GM21360 (cell line): Measurements from ENCODE around the gene DEXI.
"Not testable (repeated sequence)": the region's sequence is repeated elsewhere in the genome, so short reads cannot be mapped to it uniquely, and the experiment has no call there.

Experiments used
- ATAC-seq: cut with Tn5 transposase; IDR thresholded peaks from one replicate; pipeline ENCODE4 v1.9.1; 2021; ENCODE audit warnings: mild to moderate bottlenecking, moderate library complexity; ENCODE audit not compliant: unreplicated experiment

The DEXI gene

DNA sequence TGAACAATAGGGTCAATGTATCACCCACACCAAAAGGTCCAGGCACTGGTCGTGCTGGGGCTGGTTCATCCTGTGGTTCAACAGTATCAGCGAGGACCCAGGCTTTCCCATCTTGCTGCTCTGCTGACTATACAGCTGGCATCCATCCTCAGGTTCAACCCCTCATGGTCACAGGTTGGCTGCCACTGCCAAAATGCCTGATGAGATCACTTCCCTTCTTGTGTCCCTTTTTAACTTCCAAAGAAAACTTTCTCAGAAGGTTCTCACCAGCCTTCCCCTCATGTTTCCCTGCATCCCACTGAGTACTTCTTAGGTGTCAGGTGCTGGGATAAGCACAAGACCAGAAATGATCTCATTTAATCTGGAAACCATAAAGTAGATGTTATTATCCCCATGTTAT, 27.8 kb upstream of the DEXI start:
- ATAC-seq = no peak

DNA sequence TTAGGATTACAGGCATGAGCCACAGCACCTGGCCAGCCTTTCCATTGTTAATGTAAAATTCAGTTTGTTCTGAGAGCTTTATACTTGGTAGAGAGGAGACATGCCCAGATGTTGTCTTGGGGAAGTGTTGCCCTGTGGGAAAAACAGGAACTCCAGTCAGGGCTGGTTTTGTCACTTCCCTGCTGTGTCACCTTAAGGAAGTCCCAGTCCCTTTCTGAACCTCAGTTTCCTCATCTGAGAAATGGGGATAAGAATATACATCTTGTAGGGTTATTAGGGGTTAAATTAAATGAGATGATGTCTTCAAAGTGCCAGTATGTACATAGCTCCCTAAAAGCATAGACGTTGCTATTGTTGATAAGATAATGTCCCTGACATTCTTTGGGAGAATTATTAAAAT, 27.3 kb upstream of the DEXI start:
- no peak for ATAC-seq

DNA sequence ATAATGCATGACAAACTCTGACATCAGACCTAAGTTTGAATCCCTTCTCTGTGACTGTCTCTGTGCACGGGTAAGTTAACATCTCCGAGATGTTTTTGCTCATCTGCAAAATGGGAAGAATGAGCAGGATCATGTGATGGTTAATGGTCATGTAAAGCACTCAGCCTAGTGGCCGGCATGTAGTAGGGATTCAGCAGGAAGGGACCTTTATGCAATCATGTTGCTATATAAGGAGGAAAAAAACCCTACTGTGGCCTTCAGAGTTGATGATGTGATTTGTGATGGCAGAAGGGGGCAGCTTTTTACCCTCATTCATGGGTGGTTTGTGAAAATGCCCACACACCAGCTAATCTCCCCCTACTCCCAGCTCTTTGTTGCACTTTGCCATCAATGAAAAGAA, 26.2 kb upstream of the DEXI start:
- no peak for ATAC-seq

DNA sequence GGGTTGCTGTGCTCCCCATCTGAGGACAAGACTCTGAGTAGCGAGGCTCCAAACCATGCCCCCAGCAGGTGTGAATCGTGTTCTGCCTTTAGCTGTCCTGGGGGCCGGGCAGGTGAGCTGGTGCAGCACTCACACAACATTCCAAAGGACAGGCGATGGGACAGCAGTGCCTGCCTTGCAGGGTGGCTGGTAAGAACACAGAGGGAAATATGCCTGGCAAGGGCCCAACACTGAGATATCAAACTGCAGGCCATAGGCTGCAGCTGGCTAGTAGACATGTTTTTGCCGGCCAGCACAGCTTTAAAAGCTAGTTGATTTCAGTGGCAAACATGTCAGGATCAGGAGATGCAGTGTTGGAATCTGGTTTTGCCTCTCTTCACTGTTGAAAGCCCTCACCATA, 25.7 kb upstream of the DEXI start:
- ATAC-seq = no peak

DNA sequence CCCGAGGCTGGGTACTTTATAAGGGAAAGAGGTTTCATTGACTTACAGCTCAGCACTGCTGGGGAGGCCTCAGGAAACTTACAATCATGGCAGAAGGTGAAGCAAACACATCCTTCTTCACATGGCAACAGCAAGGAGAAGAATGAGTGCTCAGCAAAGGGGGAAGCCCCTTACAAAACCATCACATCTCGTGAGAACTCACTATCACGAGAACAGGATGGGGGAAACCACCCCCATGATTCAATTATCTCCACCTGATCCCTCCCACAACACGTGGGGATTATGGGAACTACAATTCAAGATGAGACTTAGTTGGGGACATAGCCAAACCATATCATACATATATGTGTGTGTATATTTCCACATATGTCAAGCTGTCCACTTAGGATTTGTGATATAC, 24.3 kb upstream of the DEXI start:
- not testable (repeated sequence) for ATAC-seq

DNA sequence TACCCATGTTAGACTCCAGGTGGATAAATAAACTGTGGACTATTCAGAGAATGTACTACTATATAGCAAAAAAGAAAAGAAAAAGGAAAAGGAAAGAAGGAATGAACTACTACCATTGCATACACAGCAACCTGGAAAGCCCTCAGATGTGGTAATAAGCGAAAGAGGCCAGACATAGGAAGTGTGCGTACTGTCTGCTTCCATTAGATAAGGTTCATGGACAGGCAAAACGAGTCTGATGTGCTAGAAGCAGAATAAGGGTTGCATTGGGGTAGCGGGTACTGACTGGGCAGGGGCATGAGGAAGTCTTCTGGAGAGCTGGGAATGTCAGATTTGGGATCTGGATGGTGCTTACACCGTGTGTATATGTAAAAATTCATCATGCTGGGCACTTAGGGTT, 23.9 kb upstream of the DEXI start:
- ATAC-seq = no peak

DNA sequence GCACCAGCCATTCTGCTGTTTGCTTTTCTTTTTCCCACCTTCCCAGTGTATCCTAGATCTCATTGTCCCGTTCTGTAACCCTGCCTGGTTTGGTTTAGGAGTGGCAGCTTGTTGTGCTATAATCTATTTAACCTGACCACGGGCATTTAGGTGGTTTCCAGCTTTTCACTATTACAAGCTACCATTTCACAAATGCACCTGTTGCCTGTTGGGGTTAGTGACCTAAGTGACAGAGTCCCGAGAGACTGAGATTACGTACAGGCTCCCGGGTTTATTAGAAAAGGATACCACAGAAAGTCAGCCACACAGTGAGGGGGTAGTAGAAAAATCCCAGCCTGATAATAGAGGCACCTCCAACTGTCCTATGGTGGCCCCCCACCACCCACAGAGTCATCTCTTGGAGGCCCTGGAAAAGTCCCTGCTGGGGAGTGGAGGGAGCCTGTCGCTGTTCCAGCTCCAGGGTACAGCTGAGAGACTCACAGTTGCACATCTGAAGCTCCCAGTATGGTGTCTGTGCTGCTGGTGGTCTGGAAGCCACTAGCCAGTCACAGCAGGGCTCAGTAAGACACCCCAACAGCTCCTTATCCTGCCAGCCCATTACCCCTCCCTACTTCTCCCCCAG, 23.3 kb upstream of the DEXI start:
- ATAC-seq = peak; percentile 46

DNA sequence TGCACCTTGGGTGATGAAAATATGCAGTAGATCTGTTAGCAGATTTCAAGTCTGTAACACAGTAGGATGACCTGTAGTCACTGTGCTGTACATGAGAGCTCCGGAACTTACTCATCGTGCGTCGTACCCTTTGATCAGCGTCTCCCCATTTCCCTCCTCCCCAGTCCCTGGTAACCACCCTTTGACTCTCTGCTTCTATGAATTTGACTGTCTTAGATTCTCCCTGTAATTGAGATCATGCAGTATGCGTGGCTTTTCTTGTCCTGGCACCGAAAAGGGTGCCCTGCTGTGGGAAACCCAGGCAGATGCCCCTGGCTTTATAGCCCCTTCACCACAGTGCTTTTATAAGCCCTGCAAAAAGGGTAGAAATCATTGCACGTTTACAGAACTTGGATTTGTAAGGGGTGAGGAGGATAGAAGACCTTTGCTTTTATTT, 22.6 kb upstream of the DEXI start:
- peak; percentile 48 for ATAC-seq

DNA sequence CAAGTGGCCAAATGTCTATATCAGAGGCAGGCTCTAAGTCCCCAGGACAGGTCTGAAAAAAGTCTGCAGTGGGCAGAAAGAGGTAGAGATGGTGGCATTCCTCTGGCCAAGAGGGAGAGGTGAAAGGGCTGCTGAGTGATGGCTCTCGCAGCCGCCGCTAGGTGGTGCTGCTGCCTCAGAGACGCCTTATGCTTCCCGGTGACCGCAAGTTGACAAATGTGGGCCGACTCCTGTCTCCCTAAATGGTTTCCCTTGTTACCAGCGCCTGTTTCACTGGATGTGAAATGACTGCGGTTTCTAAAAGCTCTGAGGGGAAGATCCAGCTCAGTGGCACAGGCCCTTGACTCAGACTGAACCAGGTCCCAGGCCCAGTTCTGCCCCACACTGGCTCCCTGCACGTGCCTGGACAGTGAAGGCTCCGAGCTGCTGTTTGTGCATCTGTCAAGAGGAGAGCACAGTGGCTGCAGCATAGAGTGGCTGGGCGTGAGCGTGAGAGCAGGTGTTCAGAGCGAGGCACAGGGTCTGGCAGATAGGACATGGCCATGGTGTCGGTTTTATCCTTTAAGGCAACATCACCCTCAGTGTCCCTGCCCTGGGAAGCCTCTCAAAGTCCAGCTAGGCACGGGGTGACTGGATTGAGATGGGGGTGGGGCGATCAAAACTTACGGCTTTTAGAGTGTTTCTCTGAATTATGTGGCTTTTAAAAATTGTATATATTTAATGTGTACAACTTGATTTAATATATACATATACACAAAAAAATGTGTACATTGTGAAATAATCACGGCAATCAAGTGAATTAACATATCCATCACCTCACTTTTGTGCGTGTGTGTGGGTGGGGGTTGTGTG, 22.0 kb upstream of the DEXI start:
- no peak for ATAC-seq

DNA sequence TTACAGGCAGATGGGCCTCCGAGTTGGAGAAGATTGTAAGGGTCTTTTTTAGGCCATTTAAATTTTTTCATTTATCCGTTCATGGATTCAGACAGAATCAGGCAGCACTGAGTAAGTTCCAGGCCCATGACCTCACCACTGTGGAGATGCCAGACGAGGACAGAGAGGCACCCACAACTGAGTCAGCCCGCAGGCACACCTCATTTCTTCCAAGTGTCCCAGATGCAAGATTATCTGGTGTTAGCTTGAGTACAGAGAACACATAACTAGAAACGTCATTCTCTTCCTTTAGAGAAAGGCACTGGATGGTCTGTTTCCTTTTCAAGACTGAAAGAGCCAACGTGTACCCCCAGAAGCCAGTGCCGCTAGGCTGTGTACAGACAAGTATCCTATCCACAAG, 19.0 kb upstream of the DEXI start:
- no peak for ATAC-seq

DNA sequence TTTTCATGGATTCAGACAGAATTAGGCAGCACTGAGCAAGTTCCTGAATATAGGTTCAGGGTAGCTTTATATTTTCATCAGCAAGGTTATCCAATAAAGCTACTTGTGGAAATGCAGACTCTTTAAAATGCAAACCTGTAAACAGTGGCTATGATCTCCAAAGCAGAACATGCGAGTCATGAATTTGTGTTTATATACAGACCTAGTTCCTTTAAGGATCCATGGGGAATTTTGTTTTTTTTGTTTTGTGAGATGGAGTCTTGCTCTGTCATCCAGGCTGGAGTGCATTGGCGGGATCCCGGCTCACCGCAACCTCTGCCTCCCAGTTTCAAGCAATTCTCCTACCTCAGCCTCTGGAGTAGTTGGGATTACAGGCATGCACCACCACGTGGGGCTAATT, 16.9 kb upstream of the DEXI start:
- ATAC-seq = no peak

DNA sequence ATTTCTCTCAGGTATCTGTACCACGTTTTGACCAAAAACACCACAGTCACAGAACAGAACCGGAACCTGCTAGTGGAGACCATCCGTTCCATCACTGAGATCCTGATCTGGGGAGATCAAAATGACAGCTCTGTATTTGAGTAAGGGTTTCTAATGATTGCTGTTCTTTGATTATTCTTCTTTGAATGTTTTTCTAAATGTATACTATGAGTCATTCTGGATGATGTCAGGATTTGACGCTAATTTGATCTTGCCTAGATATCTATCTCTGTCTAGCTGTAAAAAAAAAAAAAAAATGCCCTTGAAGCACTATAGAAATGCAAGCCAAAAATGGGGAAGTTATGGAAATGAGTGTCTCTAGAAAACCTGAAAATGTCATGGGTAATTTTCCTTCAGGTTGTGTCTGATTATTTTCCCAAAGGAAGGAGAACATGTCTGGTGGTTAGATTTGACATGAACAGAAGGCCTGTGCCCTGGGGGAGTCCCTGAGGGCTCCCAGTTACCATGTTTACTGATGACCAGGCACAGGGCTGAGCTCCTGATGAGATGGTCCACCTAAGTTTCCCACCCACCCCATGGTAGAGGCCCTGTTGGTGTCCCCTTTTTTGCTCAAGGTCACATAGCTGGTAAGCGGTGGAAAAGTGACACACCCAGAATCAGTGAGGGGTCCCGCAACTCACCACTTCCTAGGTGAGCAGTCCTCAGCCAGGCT, 15.7 kb upstream of the DEXI start:
- ATAC-seq = no peak

DNA sequence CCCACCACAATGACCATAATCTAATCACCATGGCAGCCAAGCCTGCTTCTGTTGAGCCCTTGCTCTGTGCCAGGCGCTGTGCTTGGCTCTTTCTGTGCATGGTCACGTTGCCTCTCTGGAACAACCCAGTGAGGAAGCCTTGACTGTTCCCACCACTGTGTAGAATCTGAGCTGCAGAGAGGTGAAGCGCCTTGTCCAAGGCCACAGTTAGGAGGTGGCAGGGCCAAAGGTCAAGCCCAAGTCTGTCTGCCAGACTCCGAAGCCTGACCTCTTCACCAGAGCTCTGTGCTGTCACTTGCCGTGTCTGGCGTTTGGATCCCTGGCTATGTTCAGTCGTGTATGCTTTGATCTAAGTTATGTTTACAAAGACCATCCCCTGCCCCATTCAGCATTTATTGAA, 12.6 kb upstream of the DEXI start:
- ATAC-seq = no peak

DNA sequence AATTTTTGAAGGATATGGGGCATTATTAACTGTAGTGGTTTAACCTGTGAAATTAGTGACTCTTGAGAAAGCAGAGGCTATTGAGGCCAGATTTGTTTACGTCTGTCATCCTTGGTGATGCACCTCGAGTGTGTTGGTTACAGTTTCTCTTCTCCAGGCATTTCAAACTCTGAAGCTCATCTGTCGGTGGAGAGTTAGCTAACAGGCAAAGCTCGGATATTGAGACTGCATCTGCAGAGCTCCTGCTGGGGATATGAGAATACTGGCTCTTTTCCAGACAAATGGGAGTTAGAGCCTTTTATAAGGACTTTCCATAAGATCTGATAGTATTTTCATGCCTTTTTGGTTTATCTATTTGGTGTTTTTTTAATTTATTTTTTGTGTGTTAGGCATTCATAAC, 8.8 kb upstream of the DEXI start:
- no peak for ATAC-seq

DNA sequence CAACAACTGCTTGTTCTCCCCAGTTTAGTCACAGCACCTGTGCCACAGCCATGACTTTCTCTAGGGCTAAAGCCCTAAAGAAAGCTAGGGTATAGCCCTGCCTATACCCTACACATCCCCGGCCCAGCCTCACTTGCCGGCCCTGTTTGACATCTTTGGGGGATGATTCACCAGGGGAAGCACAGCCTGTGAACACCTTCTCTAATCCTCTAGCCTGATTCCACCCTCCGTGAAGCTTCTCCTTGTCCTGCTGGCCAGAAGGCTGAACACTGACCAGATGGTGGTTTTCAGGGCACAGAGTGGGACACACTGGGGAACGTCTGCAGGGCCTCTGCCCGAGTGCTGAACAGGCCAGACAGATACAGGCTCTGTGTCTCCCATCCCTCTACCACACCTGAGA, 8.1 kb upstream of the DEXI start:
- ATAC-seq = no peak

DNA sequence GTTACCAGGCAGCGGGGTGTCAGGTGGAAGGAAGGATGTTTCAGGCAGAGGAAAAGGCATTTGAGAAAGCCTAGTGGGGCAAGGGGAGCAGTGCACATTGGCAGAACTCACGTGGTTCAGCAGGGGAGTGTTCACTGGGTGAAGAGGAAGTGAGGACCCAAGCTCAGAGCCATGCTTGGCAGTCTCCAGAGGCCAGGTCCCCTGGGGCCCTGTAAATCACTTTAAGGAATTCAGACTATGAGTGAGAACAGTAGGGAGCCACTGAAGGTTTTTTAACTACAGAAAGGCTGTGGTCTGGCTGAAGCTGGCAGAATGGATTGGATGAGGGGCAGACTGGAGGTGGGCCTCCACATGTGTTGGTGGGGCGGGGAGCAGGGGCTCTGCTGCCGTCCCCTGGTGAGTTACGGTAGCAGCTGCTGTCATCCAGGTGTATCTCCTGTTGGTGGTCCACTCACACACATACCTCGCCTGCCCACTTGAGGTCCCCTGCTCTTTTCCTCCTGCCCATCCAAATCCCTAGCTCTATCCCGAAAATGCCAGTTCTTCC, 7.2 kb upstream of the DEXI start:
- peak; percentile 77 for ATAC-seq

DNA sequence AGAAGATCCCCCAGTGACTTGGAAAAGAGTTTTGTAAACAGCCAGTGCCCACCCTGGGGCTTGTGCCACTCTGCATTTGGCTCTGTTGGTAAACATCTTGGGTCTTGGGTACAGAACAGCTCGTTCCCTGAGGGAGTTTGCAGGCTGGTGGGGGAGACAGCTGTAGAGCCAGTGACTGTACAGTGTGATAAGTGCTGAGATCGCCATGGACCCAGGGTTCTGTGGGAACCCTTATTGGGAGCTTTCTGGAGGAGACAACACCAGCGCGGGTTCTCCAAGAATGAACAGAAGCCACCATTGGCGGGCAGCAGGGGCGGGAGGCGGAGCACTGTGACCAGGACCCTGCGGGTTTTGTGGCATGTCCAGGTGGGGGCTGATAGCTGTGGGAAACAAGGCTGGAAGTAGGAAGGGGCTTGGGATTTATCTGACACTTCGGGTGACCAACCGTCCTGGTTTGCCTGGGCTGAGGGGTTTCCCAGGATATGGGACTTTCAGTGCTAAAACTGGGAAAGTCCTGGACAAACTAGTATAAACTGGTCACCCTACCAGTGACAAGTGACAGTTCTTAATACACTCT, 5.0 kb upstream of the DEXI start:
- no peak for ATAC-seq

DNA sequence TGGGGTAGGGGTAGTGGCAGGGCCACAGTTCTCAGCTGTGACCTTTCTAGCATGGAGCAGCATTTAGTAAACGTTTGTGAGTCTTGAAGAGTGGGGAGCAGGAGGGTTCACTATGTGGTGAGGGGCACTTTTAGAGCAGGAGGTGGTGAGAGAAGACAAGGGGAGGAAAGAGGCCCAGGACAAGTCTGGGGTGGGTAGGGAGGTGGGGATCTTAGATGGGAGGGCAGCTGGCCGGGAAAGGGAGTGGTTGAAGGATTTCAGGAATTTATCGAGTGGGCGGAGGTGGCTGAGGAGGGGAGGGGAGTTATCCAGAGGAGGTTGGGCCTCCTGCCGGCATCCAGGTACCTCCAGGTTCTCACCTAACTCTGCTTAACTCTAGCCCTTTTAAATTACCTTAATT, 4.0 kb upstream of the DEXI start:
- no peak for ATAC-seq

DNA sequence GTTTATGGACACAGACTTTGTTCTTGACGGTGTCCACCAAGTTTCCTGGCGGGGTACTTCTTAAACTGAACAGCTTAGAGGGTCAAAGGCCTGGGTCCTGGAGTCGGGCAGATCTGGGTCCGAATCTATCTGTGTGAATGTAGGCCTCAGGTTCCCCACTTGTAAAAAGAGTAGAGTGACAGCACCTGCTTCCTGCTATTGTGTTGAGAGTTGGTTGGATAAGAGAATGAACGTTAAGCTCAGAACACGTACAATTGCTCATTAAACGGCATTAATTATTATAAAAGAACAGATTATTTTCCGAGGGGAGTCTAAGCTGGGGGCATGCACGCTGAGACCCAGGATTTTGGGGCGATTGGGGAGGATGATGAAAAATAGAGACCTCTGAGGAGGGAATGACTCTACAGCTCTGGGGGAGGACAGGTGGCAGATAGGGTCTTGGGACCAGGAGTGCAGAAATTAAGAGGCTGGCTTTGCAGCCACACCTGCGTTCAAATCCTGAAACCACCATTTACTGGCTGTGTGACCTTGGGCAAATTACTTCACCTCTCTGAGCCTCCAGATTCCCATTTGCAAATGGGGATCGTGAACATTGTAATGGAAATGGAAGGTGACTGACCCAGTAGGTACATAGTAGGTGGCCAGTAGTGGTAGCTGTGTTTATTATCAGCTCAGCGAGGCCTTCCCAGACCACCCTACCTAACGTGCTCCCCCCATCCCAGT, 3.0 kb upstream of the DEXI start:
- ATAC-seq = no peak

DNA sequence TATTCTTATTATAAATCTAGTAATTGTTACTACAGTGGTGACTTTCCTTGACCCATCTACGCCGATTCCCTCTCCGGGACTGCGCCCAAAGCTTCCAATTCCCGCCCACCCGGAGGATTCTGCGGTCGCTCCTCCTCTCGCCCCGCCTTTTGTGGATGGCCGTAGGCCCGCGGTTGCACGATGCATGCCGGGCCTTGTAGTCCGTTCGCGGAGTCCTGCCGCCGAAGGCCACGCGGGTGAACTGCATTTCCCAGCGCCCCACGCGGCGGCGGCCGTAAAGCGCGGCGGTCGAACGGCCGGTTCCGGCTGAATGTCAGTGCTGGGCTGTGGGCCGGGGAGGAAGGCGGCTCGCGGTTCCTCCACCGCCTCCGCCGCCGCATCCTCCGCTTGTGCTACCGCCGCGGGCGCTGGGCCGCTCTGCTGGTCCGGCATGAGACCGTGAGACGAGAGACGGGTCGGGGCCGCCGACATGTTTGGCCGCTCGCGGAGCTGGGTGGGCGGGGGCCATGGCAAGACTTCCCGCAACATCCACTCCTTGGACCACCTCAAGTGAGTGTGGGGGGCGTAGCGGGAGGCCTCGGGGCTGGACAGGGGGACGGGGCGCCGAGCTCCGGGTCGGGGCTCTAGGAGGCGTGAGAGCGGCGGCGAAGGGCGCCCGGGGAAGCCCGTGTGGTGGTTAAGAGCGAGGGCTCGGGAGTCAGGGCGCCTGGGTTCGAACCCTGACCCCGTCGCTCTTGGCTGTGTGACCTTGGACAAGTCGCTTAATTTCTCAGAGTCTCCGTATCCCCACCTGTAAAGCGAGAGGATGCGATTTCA, 2.2 kb upstream of the DEXI start, which contains the start of gene CLEC16A:
CLEC16A (plus strand) TSS at position 316 of the 816 bp plus-strand sequence; CDS start at position 470, 154 bp downstream.
- peak; percentile 61 for ATAC-seq
